Liver (tissue), 3 donors: ENCODE measurements around the gene DEGS1.

ENCODE experiments used
- RAD21 ChIP-seq, 2 donors: IDR thresholded peaks; 2 replicates each; pipeline ENCODE4 v1.6.1; 2016; ENCODE audit warnings: antibody characterized with exemption in 2 of 2, mild to moderate bottlenecking in 2 of 2
- SP1 ChIP-seq: IDR thresholded peaks from 2 replicates; pipeline ENCODE4 v1.6.1; 2018; ENCODE audit warnings: antibody characterized with exemption, mild to moderate bottlenecking
- YY1 ChIP-seq: IDR thresholded peaks from 2 replicates; pipeline ENCODE4 v1.6.1; 2016; ENCODE audit warnings: antibody characterized with exemption, mild to moderate bottlenecking
- TF ChIP-seq, protein P1 (sequence below): fragments of 150-350 bp; IDR thresholded peaks from 2 replicates; pipeline ENCODE4 v1.5.1; 2017; ENCODE audit warnings: improper control_type of control experiment, low read depth, low read length; ENCODE audit not compliant: missing input control
- TF ChIP-seq, protein P2 (sequence below): IDR thresholded peaks from 2 replicates; pipeline ENCODE4 v1.6.1; 2016; ENCODE audit warnings: antibody characterized with exemption
- donor health status: healthy.
- donor health status: healthy.

DNA sequence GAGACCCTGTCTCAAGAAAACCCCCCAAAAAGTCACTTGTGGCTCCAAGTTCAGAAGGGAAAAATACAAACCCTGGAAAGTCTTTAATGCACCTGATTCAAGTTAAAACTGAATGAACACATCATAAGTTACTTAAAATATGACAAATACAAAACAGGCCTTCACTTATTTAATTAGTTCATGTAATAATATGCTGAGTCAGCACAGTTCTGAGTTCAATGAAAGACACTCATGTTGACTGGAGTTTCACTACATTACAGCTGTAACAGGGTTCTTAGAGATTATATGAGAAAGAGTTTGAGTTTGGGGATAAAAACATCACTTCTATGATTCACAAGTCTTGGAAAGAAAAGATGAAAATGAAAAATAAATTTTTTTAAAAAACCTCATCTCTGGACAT lies 51.0 kb downstream of the DEGS1 start:
- TF ChIP-seq SP1 (no peak), RAD21 (IDR thresholded peaks at IDR 0.05) (no peak), YY1 (no peak)
- TF ChIP-seq, protein P1, sequence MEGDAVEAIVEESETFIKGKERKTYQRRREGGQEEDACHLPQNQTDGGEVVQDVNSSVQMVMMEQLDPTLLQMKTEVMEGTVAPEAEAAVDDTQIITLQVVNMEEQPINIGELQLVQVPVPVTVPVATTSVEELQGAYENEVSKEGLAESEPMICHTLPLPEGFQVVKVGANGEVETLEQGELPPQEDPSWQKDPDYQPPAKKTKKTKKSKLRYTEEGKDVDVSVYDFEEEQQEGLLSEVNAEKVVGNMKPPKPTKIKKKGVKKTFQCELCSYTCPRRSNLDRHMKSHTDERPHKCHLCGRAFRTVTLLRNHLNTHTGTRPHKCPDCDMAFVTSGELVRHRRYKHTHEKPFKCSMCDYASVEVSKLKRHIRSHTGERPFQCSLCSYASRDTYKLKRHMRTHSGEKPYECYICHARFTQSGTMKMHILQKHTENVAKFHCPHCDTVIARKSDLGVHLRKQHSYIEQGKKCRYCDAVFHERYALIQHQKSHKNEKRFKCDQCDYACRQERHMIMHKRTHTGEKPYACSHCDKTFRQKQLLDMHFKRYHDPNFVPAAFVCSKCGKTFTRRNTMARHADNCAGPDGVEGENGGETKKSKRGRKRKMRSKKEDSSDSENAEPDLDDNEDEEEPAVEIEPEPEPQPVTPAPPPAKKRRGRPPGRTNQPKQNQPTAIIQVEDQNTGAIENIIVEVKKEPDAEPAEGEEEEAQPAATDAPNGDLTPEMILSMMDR: no peak
- TF ChIP-seq, protein P2, sequence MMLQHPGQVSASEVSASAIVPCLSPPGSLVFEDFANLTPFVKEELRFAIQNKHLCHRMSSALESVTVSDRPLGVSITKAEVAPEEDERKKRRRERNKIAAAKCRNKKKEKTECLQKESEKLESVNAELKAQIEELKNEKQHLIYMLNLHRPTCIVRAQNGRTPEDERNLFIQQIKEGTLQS: no peak
